Loucy (cell line): ENCODE results near the gene PSMC6.

ENCODE experiments used
- H2AFZ ChIP-seq: fragments of 200-600 bp; sonication (generic); 2 replicates; pipeline ENCODE4 v1.6.0; 2016; ENCODE audit warnings: antibody characterized with exemption, mild to moderate bottlenecking, low read length, moderate library complexity
- H3F3A ChIP-seq: fragments of 200-600 bp; 2 replicates; pipeline ENCODE4 v1.6.0; 2016; ENCODE audit warnings: antibody characterized with exemption, low read depth, mild to moderate bottlenecking
- H3K27me3 ChIP-seq: fragments of 200-600 bp; sonication (generic); 2 replicates; pipeline ENCODE4 v1.6.1; 2014; ENCODE audit warnings: low read length, mild to moderate bottlenecking; ENCODE audit not compliant: insufficient read depth, poor library complexity, severe bottlenecking
- H3K36me3 ChIP-seq: fragments of 200-600 bp; sonication (generic); 2 replicates; pipeline ENCODE4 v1.6.1; 2016; ENCODE audit warnings: low read length; ENCODE audit not compliant: insufficient read depth
- H3K4me1 ChIP-seq: fragments of 200-600 bp; sonication (generic); 2 replicates; pipeline ENCODE4 v1.5.1; 2014; ENCODE audit warnings: low read length, mild to moderate bottlenecking; ENCODE audit not compliant: insufficient read depth, poor library complexity, severe bottlenecking
- H3K4me2 ChIP-seq: fragments of 200-600 bp; sonication (generic); 2 replicates; pipeline ENCODE4 v1.6.0; 2014; ENCODE audit warnings: antibody characterized with exemption, low read length, low read depth, mild to moderate bottlenecking; ENCODE audit not compliant: poor library complexity, severe bottlenecking
- H3K4me3 ChIP-seq: fragments of 200-600 bp; sonication (generic); 2 replicates; pipeline ENCODE4 v1.5.1; 2014; ENCODE audit warnings: low read length, mild to moderate bottlenecking, mixed read lengths; ENCODE audit not compliant: poor library complexity, severe bottlenecking
- H3K79me2 ChIP-seq: fragments of 200-600 bp; sonication (generic); 2 replicates; pipeline ENCODE4 v1.6.1; 2014; ENCODE audit warnings: low read length; ENCODE audit not compliant: insufficient read depth
- H3K9ac ChIP-seq: fragments of 200-600 bp; sonication (generic); 2 replicates; pipeline ENCODE4 v1.6.0; 2014; ENCODE audit warnings: mild to moderate bottlenecking, low read depth, low read length, moderate library complexity; ENCODE audit not compliant: poor library complexity, severe bottlenecking
- H3K9me2 ChIP-seq: fragments of 200-600 bp; sonication (generic); replicated peaks from 2 replicates; pipeline ENCODE4 v1.6.1; 2016; ENCODE audit warnings: low read depth, low read length, mixed read lengths
- H3K9me3 ChIP-seq: fragments of 200-600 bp; sonication (generic); 2 replicates; pipeline ENCODE4 v1.6.1; 2014; ENCODE audit warnings: mild to moderate bottlenecking, antibody characterized with exemption, low read length, low read depth; ENCODE audit not compliant: insufficient read depth
- H4K20me1 ChIP-seq: fragments of 200-600 bp; sonication (generic); 2 replicates; pipeline ENCODE4 v1.6.0; 2014; ENCODE audit warnings: antibody characterized with exemption, low read length, mild to moderate bottlenecking; ENCODE audit not compliant: insufficient read depth, poor library complexity, severe bottlenecking
- CTCF ChIP-seq: fragments of 200-600 bp; sonication (generic); conservative IDR thresholded peaks from 2 replicates; pipeline ENCODE4 v1.5.1; 2014; ENCODE audit warnings: mild to moderate bottlenecking, antibody characterized with exemption, low read length
- EZH2phosphoT487 ChIP-seq: fragments of 200-600 bp; IDR thresholded peaks from 2 replicates; pipeline ENCODE4 v1.6.1; 2018; ENCODE audit warnings: antibody characterized with exemption, mild to moderate bottlenecking, moderate library complexity, borderline replicate concordance

The PSMC6 gene

DNA sequence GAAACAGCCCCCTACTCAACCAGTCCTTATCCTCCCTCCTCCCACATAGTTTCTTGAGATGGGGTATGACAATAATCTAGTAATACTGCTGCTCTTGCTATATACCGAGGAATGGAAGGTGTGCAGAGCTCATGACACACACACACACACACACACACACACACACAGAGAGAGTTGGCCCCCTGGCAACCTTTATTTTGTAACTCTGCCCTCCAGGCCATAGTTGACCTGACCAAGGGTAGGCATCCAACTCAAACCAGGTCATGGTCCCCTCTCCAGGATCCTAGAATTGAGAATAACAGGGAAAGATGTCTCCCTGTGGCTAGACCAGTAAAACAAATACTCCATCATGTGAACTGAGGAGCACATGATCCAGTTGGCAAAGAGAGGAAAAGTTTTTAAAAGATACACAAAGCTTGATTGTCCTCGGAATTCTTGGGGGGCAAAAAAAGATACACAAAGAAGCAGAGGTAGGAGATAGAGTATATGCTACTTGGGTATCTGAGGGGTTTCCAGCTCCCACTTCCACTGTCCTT is 22.9 kb upstream of the PSMC6 start:
- Histone ChIP-seq H3K36me3 (peaks cover 30% of the 10 kb centered on the region), H2AFZ (no peak overlapping the region), H3K27me3 (no peaks in the 10 kb centered on the region), H3K79me2 (peaks cover 98% of the 10 kb centered on the region), H3K9me2 (no peaks in the 10 kb centered on the region), H3K9ac (no peak overlapping the region), H3F3A (no peaks in the 10 kb centered on the region), H3K9me3 (no peaks in the 10 kb centered on the region), H3K4me2 (peak overlapping the region; percentile 86), H3K4me1 (peaks cover 49% of the 10 kb centered on the region), H4K20me1 (peaks cover 89% of the 10 kb centered on the region), H3K4me3 (peak overlapping the region; percentile 4)
- TF ChIP-seq EZH2phosphoT487 (no peak), CTCF (no peak)

- peaks cover 99% of the 10 kb centered on the region for H3K79me2 ChIP-seq
- peak overlapping the region; percentile 86 for H3K4me2 ChIP-seq
- peaks cover 66% of the 10 kb centered on the region for H3K4me1 ChIP-seq
- no peaks in the 10 kb centered on the region for H3K9me3 ChIP-seq
- H3K27me3 ChIP-seq = no peaks in the 10 kb centered on the region
- no peaks in the 10 kb centered on the region for H3K9me2 ChIP-seq
- H3K4me3 ChIP-seq = peak overlapping the region; percentile 28
- TF ChIP-seq EZH2phosphoT487 (no peak), CTCF (no peak)
- H2AFZ ChIP-seq = no peak overlapping the region
- H3F3A ChIP-seq = no peaks in the 10 kb centered on the region
- H4K20me1 ChIP-seq = peaks cover 96% of the 10 kb centered on the region
- H3K9ac ChIP-seq = no peak overlapping the region
- peaks cover 9% of the 10 kb centered on the region for H3K36me3 ChIP-seq
Measured at GRCh38 chr14:52686176-52686575, 20.8 kb upstream of the PSMC6 start.

GRCh38 chr14:52690983-52691760 is 15.8 kb upstream of the PSMC6 start:
- no peak overlapping the region for H2AFZ ChIP-seq
- H4K20me1 ChIP-seq = peaks cover 82% of the 10 kb centered on the region
- H3K36me3 ChIP-seq = no peaks in the 10 kb centered on the region
- peaks cover 93% of the 10 kb centered on the region for H3K79me2 ChIP-seq
- no peaks in the 10 kb centered on the region for H3K27me3 ChIP-seq
- peak overlapping the region; percentile 82 for H3K4me3 ChIP-seq
- peaks cover 5% of the 10 kb centered on the region; the same call in 1 of the 2 replicates for H3F3A ChIP-seq
- H3K9me3 ChIP-seq = no peaks in the 10 kb centered on the region
- H3K4me1 ChIP-seq = peaks cover 68% of the 10 kb centered on the region
- H3K9ac ChIP-seq = peak overlapping the region; percentile 87
- H3K9me2 ChIP-seq = no peaks in the 10 kb centered on the region
- peak overlapping the region; percentile 86 for H3K4me2 ChIP-seq
- no peak for TF ChIP-seq EZH2phosphoT487
- TF ChIP-seq CTCF = no peak
